SK-N-SH (cell line): ENCODE results near the gene CCM2. TPM values are rescaled to one million over a fixed set of nuclear protein-coding genes. Genes with fewer than 3 reads are reported as not detected.

ENCODE experiments used
- CTCF ChIA-PET: fragments of 300-600, 350-600 bp; formaldehyde crosslinking; extraction: SDS; loops from one replicate; lab custom pipeline; 2021; lab: Yijun Ruan, JAX
- POLR2A ChIA-PET: fragments of 350-600 bp; sonication (Branson Sonifier 250); formaldehyde crosslinking; extraction: SDS; loops from one replicate; lab custom pipeline; 2020; ENCODE audit warnings: antibody characterized with exemption, inconsistent platforms; lab: Yijun Ruan, JAX
- DNase-seq: peaks from one replicate; pipeline ENCODE4 v3.0.0; 2012
- H2AFZ ChIP-seq: fragments of 200-600 bp; sonication (generic); 2 replicates; pipeline ENCODE4 v1.8.1; 2016; ENCODE audit warnings: antibody characterized with exemption, mild to moderate bottlenecking, low read depth
- H3F3A ChIP-seq: fragments of 200-600 bp; sonication (generic); replicated peaks from 2 replicates; pipeline ENCODE3; 2016; ENCODE audit warnings: antibody characterized with exemption, mild to moderate bottlenecking; ENCODE audit not compliant: insufficient read depth
- H3K27ac ChIP-seq, 2 experiments: fragments of 200-500 bp in 1 of 2; fragments of 200-600 bp in 1 of 2; sonication (Bioruptor generic) in 1 of 2; sonication (generic), shearing (Covaris generic) in 1 of 2; 2 replicates each; pipeline versions ENCODE4 v1.5.1 to v1.6.1; 2014 to 2016; ENCODE audit warnings: low read depth in 2 of 2, inconsistent platforms in 1 of 2, low read length in 1 of 2, mild to moderate bottlenecking in 1 of 2, mixed read lengths in 1 of 2
- H3K27me3 ChIP-seq: fragments of 200-600 bp; sonication (generic), shearing (Covaris generic); 2 replicates; pipeline ENCODE4 v1.6.1; 2016; ENCODE audit warnings: mixed run types; ENCODE audit not compliant: insufficient read depth
- H3K36me3 ChIP-seq, 2 experiments: fragments of 200-500 bp in 1 of 2; fragments of 200-600 bp in 1 of 2; sonication (Bioruptor generic) in 1 of 2; sonication (generic) in 1 of 2; replicated peaks in 1 of 2; 2 replicates each; pipeline versions ENCODE3 to v1.5.1; 2014 to 2016; ENCODE audit warnings: low read length in 1 of 2, mild to moderate bottlenecking in 1 of 2; ENCODE audit not compliant: insufficient read depth in 2 of 2, control insufficient read depth in 1 of 2
- H3K4me1 ChIP-seq, 2 experiments: fragments of 200-500 bp in 1 of 2; fragments of 200-600 bp in 1 of 2; sonication (Bioruptor generic) in 1 of 2; sonication (generic), shearing (Covaris generic) in 1 of 2; 2 replicates each; pipeline versions ENCODE4 v1.5.1 to v1.6.1; 2014 to 2016; ENCODE audit warnings: low read depth in 1 of 2, low read length in 1 of 2, mixed run types in 1 of 2; ENCODE audit not compliant: insufficient read depth in 2 of 2, control insufficient read depth in 1 of 2
- H3K4me2 ChIP-seq: fragments of 200-600 bp; sonication (generic), shearing (Covaris generic); 2 replicates; pipeline ENCODE4 v1.6.1; 2017; ENCODE audit warnings: mixed run types
- H3K4me3 ChIP-seq, 2 experiments: fragments of 200-500 bp in 1 of 2; fragments of 200-600 bp in 1 of 2; sonication (Bioruptor generic) in 1 of 2; sonication (generic), shearing (Covaris generic) in 1 of 2; 2 replicates each; pipeline versions ENCODE4 v1.5.1 to v1.8.1; 2014 to 2016; ENCODE audit warnings: low read depth in 2 of 2, inconsistent platforms in 1 of 2, low read length in 1 of 2, mild to moderate bottlenecking in 1 of 2, mixed read lengths in 1 of 2, moderate library complexity in 1 of 2
- H3K79me2 ChIP-seq: fragments of 200-600 bp; sonication (generic); 2 replicates; pipeline ENCODE4 v1.8.1; 2017; ENCODE audit warnings: mild to moderate bottlenecking; ENCODE audit not compliant: insufficient read depth
- H3K9ac ChIP-seq: fragments of 200-600 bp; sonication (generic); 2 replicates; pipeline ENCODE4 v1.6.1; 2017; ENCODE audit warnings: mixed run types
- H3K9me2 ChIP-seq: fragments of 200-600 bp; sonication (generic); 2 replicates; pipeline ENCODE4 v1.6.1; 2017; ENCODE audit warnings: mixed run types
- H3K9me3 ChIP-seq: fragments of 200-600 bp; sonication (generic); 2 replicates; pipeline ENCODE4 v1.6.1; 2017; ENCODE audit warnings: mixed run types, mild to moderate bottlenecking, moderate library complexity
- H4K20me1 ChIP-seq: fragments of 200-600 bp; sonication (generic); 2 replicates; pipeline ENCODE4 v1.6.1; 2017; ENCODE audit warnings: mild to moderate bottlenecking, mixed run types; ENCODE audit not compliant: insufficient read depth
- ELF1 ChIP-seq: IDR thresholded peaks from 2 replicates; pipeline ENCODE4 v1.4.0; 2012
- EP300 ChIP-seq, 2 experiments: IDR thresholded peaks; 2 replicates each; pipeline versions ENCODE4 v1.4.0 to v1.6.1; 2012; ENCODE audit warnings: borderline replicate concordance in 1 of 2, low read depth in 1 of 2, low read length in 1 of 2
- FOXM1 ChIP-seq: IDR thresholded peaks from 2 replicates; pipeline ENCODE4 v1.4.0; 2012; ENCODE audit warnings: low read depth, mild to moderate bottlenecking
- GABPA ChIP-seq: IDR thresholded peaks from 2 replicates; pipeline ENCODE4 v1.4.0; 2012; ENCODE audit warnings: low read depth, mild to moderate bottlenecking
- MXI1 ChIP-seq: IDR thresholded peaks from 2 replicates; pipeline ENCODE4 v1.6.1; 2012; ENCODE audit warnings: mild to moderate bottlenecking, low read depth, low read length, improper control_type of control experiment
- NRF1 ChIP-seq: IDR thresholded peaks from 2 replicates; pipeline ENCODE4 v1.6.1; 2012; ENCODE audit warnings: low read depth, mild to moderate bottlenecking, low read length
- RAD21 ChIP-seq: IDR thresholded peaks from 2 replicates; pipeline ENCODE4 v1.6.1; 2012; ENCODE audit warnings: mild to moderate bottlenecking, low read length
- RXRA ChIP-seq: IDR thresholded peaks from 2 replicates; pipeline ENCODE4 v1.4.0; 2012; ENCODE audit warnings: low read depth, mild to moderate bottlenecking, borderline replicate concordance
- SIN3A ChIP-seq: IDR thresholded peaks from 2 replicates; pipeline ENCODE4 v1.6.1; 2012; ENCODE audit warnings: low read depth, mild to moderate bottlenecking, low read length, moderate library complexity, borderline replicate concordance
- SMC3 ChIP-seq: IDR thresholded peaks from 2 replicates; pipeline ENCODE4 v1.6.1; 2012; ENCODE audit warnings: low read depth, low read length, improper control_type of control experiment
- TCF12 ChIP-seq: IDR thresholded peaks from 2 replicates; pipeline ENCODE4 v1.4.0; 2012
- TEAD4 ChIP-seq: IDR thresholded peaks from 2 replicates; pipeline ENCODE4 v1.4.0; 2012; ENCODE audit warnings: mild to moderate bottlenecking, borderline replicate concordance; ENCODE audit not compliant: insufficient read depth
- USF1 ChIP-seq: IDR thresholded peaks from 2 replicates; pipeline ENCODE4 v1.4.0; 2012; ENCODE audit warnings: low read depth, borderline replicate concordance
- WGBS: methylation state at CpG from one replicate; pipeline ENCODE4 v1.1.6; 2017; ENCODE audit warnings: low lambda C conversion rate; 5-methylcytosine and 5-hydroxymethylcytosine counted together
- polyA plus RNA-seq, 3 experiments: library from polyadenylated mRNA; depleted of rRNA; stranded (reverse); fragments of >200 nt; gene quantifications; 2 replicates each; pipeline ENCODE4 v1.2.3, GENCODE V29; 2012
- TF ChIP-seq, protein P1 (sequence below): IDR thresholded peaks from 2 replicates; pipeline ENCODE4; 2012

Gene CCM2
- polyA plus RNA-seq, 1 of the 3 experiments (the other 2 are of a cell fraction) = 83.2 TPM

DNA sequence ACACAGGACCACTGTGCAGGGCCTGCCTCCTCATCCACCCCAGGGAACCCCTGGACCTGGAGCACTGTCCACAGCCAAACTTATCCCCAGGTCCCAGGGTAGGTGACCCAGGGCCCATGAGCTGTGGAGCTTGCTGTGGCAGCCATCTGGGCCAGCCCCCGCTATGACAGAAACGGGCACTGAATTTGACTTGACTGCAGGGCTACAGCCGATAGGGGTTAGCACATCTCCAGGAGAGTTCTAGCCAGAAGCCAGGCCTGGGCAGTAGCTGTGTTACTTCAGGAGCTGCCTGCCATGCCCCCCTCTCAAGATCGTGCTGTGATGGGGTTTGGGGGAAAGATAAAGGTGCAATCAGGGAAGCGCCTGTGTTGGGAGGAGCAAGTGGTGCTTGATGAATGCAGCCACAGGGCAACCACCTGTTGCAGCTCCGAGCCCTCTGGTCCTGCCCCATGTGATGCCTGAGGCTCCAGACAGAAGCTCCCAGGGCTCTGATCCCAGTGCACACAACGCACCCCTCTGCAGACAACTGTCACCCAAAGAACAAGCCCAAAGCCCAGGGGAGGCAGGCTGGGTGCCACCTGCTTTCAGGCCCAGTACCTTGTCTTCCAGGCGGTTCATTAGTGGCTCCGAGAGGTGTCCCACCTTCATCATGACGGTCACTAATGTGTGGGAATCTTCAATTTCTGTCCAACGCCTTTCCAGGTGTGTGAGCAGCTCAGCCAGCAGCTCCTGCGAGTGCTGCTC is 105.0 kb downstream of the CCM2 start:
- no peaks in the 10 kb centered on the region for H3K27me3 ChIP-seq
- peaks cover 72 to 93% of the 10 kb centered on the region in 2 experiments for H3K36me3 ChIP-seq
- no peak overlapping the region for H3K9ac ChIP-seq
- POLR2A ChIA-PET = interaction anchor here (0.7 kb wide), 1 partner anchor 15 kb away, joined by 3 read pairs; no protein-coding TSS in a partner anchor
- no peaks in the 10 kb centered on the region for H3K9me2 ChIP-seq
- no peak overlapping the region for H3K4me2 ChIP-seq
- DNase-seq = peak; percentile 23
- WGBS = 96% methylated on average over 11 of the region's 12 CpGs
- H2AFZ ChIP-seq = no peak overlapping the region
- no peaks in the 10 kb centered on the region for H3F3A ChIP-seq
- no peaks in the 10 kb centered on the region for H3K9me3 ChIP-seq
- no peak overlapping the region for H3K27ac ChIP-seq
- H3K79me2 ChIP-seq = peaks cover 56% of the 10 kb centered on the region
- H3K4me3 ChIP-seq = no peak overlapping the region
- TF ChIP-seq SMC3 = no peak
- no peak for TF ChIP-seq FOXM1
- TF ChIP-seq RXRA = no peak
- no peak for TF ChIP-seq GABPA
- no peak for TF ChIP-seq SIN3A
- TF ChIP-seq RAD21 = no peak
- no peak for TF ChIP-seq USF1
- TF ChIP-seq EP300 (IDR thresholded peaks at IDR 0.05; ENCODE audit: borderline replicate concordance in 1 of 2, low read depth in 1 of 2, low read length in 1 of 2) = no peak
- TF ChIP-seq ELF1 = no peak
- TF ChIP-seq TCF12 = no peak
- TF ChIP-seq, protein P1, sequence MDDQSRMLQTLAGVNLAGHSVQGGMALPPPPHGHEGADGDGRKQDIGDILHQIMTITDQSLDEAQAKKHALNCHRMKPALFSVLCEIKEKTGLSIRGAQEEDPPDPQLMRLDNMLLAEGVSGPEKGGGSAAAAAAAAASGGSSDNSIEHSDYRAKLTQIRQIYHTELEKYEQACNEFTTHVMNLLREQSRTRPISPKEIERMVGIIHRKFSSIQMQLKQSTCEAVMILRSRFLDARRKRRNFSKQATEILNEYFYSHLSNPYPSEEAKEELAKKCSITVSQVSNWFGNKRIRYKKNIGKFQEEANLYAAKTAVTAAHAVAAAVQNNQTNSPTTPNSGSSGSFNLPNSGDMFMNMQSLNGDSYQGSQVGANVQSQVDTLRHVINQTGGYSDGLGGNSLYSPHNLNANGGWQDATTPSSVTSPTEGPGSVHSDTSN = no peak
- no peak for TF ChIP-seq MXI1
- no peak for TF ChIP-seq NRF1
- no peak for TF ChIP-seq TEAD4
- peaks cover 7 to 18% of the 10 kb centered on the region in 2 experiments; a peak in 2 of 4 replicates for H3K4me1 ChIP-seq
- H4K20me1 ChIP-seq = peaks cover 64% of the 10 kb centered on the region
- CTCF ChIA-PET = interaction anchor here (1.0 to 1.2 kb wide), 4 partner anchors 16 to 258 kb away, joined by 3 to 4 read pairs (median 3); partner anchors contain the start of gene NACAD

DNA sequence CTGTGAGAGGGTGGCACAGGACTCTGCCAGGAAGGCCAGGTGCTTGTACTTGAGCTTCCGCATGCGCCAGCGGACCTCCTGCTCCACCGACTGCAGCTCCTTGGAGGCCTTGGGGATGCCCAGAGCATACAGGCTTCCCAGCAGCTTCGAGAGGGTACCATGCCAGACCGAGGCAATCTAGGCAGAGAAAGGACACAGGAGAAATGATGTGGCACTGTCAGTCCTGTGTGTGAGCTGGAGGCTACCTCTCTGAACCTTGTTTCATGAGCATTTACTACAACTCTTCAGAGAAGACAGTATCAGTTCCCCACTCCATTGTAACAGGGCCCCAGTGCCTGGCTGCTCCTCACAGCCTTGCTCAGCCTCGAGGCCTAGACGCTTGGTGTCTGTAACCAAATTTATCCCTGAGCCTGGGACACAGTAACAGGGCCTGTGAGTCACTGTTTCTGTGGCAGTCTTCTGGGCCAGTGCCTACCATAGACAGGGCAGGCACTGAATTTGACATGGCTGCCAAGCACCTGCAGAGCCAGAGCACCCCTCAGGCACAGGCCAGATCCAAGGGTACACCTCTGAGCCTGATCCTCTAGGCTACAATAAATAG is 105.7 kb downstream of the CCM2 start:
- peaks cover 64% of the 10 kb centered on the region for H4K20me1 ChIP-seq
- H3K4me2 ChIP-seq = no peak overlapping the region
- POLR2A ChIA-PET = no interaction called here
- H2AFZ ChIP-seq = no peak overlapping the region
- H3K79me2 ChIP-seq = peaks cover 63% of the 10 kb centered on the region
- H3K9me3 ChIP-seq = no peaks in the 10 kb centered on the region
- H3F3A ChIP-seq = no peaks in the 10 kb centered on the region
- 91% methylated on average over 8 of the region's 8 CpGs for WGBS
- H3K4me1 ChIP-seq = peaks cover 7 to 21% of the 10 kb centered on the region in 2 experiments; a peak in 2 of 4 replicates
- no peak for DNase-seq
- no peaks in the 10 kb centered on the region for H3K27me3 ChIP-seq
- no peak overlapping the region for H3K9ac ChIP-seq
- no peak for TF ChIP-seq MXI1
- TF ChIP-seq, all 33 proteins: peak for 0
- Histone ChIP-seq H3K36me3 (peaks cover 67 to 87% of the 10 kb centered on the region in 2 experiments), H3K4me3 (no peak overlapping the region), H3K9me2 (no peaks in the 10 kb centered on the region), H3K27ac (no peak overlapping the region)
- CTCF ChIA-PET = interaction anchor here (1.0 to 1.2 kb wide), 4 partner anchors 17 to 258 kb away, joined by 3 to 4 read pairs (median 3); partner anchors contain the start of gene NACAD
